Skeletal muscle tissue (tissue), 4 donors: ENCODE measurements around the gene COL23A1. TPM values are rescaled to one million over a fixed set of nuclear protein-coding genes. Genes with fewer than 3 reads are reported as not detected.

ENCODE experiments used
- H3K27ac ChIP-seq: one replicate; pipeline ENCODE4 v1.7.0; 2013; ENCODE audit warnings: mild to moderate bottlenecking, low read depth, low read length, inconsistent platforms
- H3K27me3 ChIP-seq, 3 donors: one replicate each; pipeline ENCODE4 v1.7.0; 2013; ENCODE audit warnings: low read length in 3 of 3; ENCODE audit not compliant: control insufficient read depth in 3 of 3, insufficient read depth in 3 of 3
- H3K36me3 ChIP-seq, 3 donors: one replicate each; pipeline ENCODE4 v1.7.0; 2013; ENCODE audit warnings: low read length in 3 of 3; ENCODE audit not compliant: control insufficient read depth in 3 of 3, insufficient read depth in 3 of 3
- H3K4me1 ChIP-seq, 3 donors: one replicate each; pipeline ENCODE4 v1.7.0; 2013; ENCODE audit warnings: low read length in 3 of 3, mild to moderate bottlenecking in 3 of 3; ENCODE audit not compliant: control insufficient read depth in 3 of 3, insufficient read depth in 3 of 3
- H3K4me3 ChIP-seq, 3 donors: one replicate each; pipeline ENCODE4 v1.7.0; 2013; ENCODE audit warnings: low read length in 3 of 3
- H3K9ac ChIP-seq, 3 donors: one replicate each; pipeline ENCODE4 v1.7.0; 2013; ENCODE audit warnings: low read length in 3 of 3, mild to moderate bottlenecking in 3 of 3, moderate library complexity in 2 of 3, low read depth in 1 of 3
- H3K9me3 ChIP-seq, 3 donors: one replicate each; pipeline ENCODE4 v1.7.0; 2013; ENCODE audit warnings: low read length in 3 of 3; ENCODE audit not compliant: control insufficient read depth in 3 of 3
- total RNA-seq: library from RNA; depleted of rRNA; stranded (reverse); fragments of >200 nt; gene quantifications from one replicate; pipeline ENCODE4 v1.2.3, GENCODE V29; 2014
- donor health status: Osteomylitis.

Gene COL23A1
- total RNA-seq, 1 donor from 2014 or later, result 0.52 TPM

DNA sequence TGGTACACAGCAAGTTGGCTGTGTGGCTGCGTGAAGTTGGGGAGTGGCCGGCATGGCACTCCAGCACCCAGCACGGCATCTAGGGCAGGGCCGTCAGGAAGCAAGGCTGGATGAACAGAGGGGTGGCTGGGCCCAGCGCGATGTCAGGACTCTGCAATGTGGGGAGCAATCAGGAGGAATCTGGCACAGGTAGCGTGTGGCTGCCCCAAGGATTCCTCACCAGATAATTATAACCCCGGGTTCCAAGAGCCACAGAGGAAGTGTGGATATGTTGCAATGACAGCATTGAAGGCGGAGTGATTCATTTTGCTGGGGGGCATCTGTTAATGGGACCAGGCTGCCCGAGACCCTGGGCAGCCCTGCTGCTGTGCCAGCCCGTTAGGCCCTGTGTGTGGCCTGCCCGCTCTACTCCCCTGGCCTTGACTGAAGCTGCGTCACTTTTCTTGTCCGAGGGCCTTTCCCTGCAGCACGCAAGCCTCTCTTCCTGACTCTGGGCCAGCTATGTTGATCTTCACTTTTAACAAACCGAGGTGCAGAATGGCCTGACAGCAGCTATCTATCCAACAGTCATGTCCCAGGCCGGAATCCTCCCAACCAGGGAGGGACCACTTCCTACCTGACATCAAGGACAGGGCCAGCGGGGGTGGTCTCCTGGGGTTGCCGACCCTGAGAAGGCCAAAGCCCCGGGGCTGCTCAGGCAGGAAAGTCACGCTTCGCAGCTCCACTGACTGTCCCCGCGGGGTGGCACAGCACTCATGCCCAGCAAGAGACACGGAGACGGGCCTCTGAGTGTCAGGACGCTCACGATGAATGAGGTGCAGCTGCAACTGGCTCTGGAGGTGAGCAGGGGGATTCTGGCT, 239.6 kb downstream of the COL23A1 start:
- no peaks in the 10 kb centered on the region for H3K9me3 ChIP-seq
- no peak overlapping the region for H3K4me3 ChIP-seq
- H3K36me3 ChIP-seq, result no peaks in the 10 kb centered on the region

DNA sequence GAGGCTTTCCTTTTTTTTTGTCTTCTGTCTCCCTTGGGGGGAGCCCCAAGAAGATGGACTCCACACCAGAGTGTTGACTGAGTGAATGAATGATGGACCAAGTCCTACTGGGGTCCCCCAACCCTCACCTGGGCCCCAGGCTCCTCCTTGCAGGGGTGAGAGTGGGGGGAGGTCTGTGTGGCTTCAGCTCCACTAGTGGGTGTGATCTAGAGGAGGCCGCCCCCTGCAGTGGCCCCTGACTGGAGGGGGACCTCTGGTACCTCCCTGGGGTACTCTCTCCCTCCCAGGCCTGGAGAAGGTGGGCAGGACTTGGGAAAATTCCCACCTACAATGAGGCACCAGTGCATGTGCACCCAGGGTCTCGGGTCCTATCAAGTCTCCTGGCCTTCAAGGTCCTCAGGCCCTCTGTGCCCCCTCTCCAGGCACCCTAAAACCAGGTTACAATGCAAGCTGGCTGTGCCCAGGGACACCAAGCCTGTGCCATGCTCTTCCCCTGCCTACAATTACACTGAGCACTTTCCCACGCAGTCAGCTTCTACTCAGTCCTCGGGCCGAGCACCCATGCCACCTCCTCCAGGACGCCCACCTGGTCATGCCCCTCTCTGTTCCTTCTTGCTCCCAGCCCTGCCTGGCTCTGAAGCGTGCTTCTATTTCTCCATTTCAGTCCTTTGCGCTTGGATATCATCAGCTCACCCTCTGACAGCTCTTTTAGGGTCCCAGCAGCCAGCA, 240.4 kb downstream of the COL23A1 start:
- Histone ChIP-seq H3K36me3 (no peaks in the 10 kb centered on the region), H3K4me3 (no peak overlapping the region), H3K4me1 (no peaks in the 10 kb centered on the region), H3K9ac (no peak overlapping the region), H3K9me3 (no peaks in the 10 kb centered on the region), H3K27me3 (peaks cover 0 to 9% (median 2%) of the 10 kb centered on the region in 3 donors), H3K27ac (no peak overlapping the region)

More for the DNA sequence above, 239.6 kb downstream of the COL23A1 start:
- H3K9ac ChIP-seq, result no peak overlapping the region
- H3K27ac ChIP-seq, result no peak overlapping the region
- no peaks in the 10 kb centered on the region for H3K4me1 ChIP-seq
- H3K27me3 ChIP-seq, result peaks cover 0 to 9% (median 2%) of the 10 kb centered on the region in 3 donors

DNA sequence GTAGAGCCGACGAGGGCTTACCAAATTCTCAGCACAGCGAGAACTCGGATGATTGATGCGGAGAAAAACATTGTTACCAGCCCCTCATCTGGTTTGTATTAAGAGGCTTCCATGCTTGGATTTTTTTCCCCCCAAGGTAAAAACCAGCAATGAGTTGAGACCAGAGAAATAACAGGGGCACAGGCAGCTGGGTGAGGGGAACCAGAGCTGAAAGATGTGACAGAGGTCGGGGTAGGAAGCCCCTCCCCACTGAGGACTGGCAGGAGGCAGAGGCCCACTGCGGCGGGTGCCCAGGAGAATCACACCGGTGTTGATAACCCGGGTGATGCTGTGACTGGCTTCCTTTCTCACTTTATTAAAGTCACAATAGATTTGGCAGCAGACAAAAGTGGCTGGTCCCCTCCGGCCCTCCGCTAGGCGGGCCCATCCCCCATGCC, 241.1 kb downstream of the COL23A1 start:
- H3K9ac ChIP-seq, result no peak overlapping the region
- H3K4me1 ChIP-seq, result no peaks in the 10 kb centered on the region
- no peak overlapping the region for H3K27ac ChIP-seq
- H3K9me3 ChIP-seq, result no peaks in the 10 kb centered on the region
- no peak overlapping the region for H3K4me3 ChIP-seq
- no peaks in the 10 kb centered on the region for H3K36me3 ChIP-seq
- peaks cover 0 to 7% (median 2%) of the 10 kb centered on the region in 3 donors for H3K27me3 ChIP-seq

GRCh38 chr5:178348356-178349074, 241.7 kb downstream of the COL23A1 start:
- Histone ChIP-seq H3K36me3 (no peaks in the 10 kb centered on the region), H3K9ac (no peak overlapping the region), H3K4me1 (no peaks in the 10 kb centered on the region), H3K9me3 (no peaks in the 10 kb centered on the region), H3K4me3 (no peak overlapping the region), H3K27ac (no peak overlapping the region), H3K27me3 (peaks cover 0 to 6% (median 2%) of the 10 kb centered on the region in 3 donors)

- peaks cover 0 to 6% (median 2%) of the 10 kb centered on the region in 3 donors for H3K27me3 ChIP-seq
- H3K9me3 ChIP-seq, result no peaks in the 10 kb centered on the region
- H3K36me3 ChIP-seq, result no peaks in the 10 kb centered on the region
- H3K9ac ChIP-seq, result no peak overlapping the region
- no peaks in the 10 kb centered on the region for H3K4me1 ChIP-seq
- no peak overlapping the region for H3K27ac ChIP-seq
- H3K4me3 ChIP-seq, result no peak overlapping the region
Observed at GRCh38 chr5:178347956-178348355, 242.2 kb downstream of the COL23A1 start.

DNA sequence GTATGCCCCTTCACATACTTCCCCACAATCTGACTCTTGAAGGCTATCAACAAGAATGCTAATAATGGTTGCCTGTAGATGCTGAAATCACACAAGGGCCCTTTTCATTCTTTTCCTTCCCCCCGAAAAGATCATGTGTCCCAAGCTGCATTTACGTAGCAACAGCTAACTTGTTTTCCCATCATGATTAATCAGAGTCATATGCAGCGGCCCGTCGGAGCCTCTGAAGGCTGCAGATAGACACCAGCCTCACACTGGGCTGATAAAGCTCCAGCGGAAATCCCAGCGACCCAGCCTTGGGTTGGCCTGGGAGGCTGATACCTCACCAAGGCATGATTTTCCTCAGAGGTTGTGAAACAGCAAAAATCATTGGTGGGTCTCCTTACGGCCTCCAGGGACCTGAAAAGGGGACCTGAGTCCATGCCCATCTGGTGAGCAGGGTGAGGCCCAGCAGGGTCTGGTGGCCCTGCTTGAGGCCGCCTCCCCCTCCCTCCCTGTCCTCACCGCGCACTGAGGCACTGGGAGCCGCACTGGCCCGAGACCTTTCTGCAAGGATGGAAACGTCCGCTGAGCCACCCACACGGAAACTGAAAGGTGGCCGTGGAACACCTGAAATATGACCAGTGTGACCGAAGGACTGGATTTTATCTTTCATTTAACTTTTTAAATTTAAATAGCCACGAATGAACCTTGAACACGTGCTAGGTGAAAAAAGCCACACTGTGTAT, 243.4 kb downstream of the COL23A1 start:
- peaks cover 0 to 8% (median 2%) of the 10 kb centered on the region in 3 donors for H3K27me3 ChIP-seq
- H3K4me1 ChIP-seq, result no peaks in the 10 kb centered on the region
- H3K27ac ChIP-seq, result no peak overlapping the region

DNA sequence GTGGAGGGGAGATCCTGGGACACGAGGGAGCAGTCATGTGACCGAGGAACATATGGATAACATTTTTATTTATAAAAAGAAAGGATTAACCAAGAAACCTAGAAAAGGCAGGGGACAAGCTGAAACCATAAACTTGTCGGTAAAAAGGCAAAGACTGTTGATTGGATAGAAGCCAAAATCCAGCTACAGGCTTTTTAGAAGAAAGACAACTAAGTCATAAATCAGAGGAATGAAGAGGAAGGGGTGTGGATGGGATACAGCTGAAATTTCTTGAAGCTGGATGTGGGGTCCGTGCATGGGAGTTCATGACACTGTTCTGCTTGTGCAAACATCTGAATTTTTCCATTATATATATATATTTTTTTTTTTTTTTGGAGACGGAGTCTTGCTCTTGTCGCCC, 246.9 kb downstream of the COL23A1 start:
- Histone ChIP-seq H3K27ac (no peak overlapping the region), H3K4me1 (no peaks in the 10 kb centered on the region), H3K9me3 (no peaks in the 10 kb centered on the region), H3K36me3 (no peaks in the 10 kb centered on the region), H3K27me3 (peaks cover 0 to 8% (median 0%) of the 10 kb centered on the region in 3 donors), H3K9ac (no peak overlapping the region), H3K4me3 (no peak overlapping the region)

More for the DNA sequence above, 243.4 kb downstream of the COL23A1 start:
- Histone ChIP-seq H3K9me3 (no peaks in the 10 kb centered on the region), H3K9ac (no peak overlapping the region), H3K4me3 (no peak overlapping the region), H3K36me3 (no peaks in the 10 kb centered on the region)

DNA sequence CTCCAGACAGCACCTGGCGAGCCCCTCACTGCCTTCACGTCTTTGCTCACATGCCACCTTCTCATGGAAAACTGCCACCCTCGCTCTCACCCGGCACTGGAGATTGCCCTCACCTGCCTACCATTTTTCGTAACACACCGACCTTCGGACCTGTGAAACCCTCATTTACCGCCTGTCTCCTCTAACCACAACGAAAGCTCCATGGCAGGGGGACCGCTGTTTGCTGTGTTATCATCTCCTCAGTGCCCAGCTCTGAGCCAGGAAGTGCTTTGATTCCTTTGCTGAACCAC, 248.4 kb downstream of the COL23A1 start:
- H3K9me3 ChIP-seq, result no peaks in the 10 kb centered on the region
- H3K4me1 ChIP-seq, result no peaks in the 10 kb centered on the region
- H3K27ac ChIP-seq, result no peak overlapping the region
- H3K36me3 ChIP-seq, result no peaks in the 10 kb centered on the region
- H3K9ac ChIP-seq, result no peak overlapping the region
- H3K4me3 ChIP-seq, result no peak overlapping the region
- H3K27me3 ChIP-seq, result peaks cover 0 to 15% (median 0%) of the 10 kb centered on the region in 3 donors

DNA sequence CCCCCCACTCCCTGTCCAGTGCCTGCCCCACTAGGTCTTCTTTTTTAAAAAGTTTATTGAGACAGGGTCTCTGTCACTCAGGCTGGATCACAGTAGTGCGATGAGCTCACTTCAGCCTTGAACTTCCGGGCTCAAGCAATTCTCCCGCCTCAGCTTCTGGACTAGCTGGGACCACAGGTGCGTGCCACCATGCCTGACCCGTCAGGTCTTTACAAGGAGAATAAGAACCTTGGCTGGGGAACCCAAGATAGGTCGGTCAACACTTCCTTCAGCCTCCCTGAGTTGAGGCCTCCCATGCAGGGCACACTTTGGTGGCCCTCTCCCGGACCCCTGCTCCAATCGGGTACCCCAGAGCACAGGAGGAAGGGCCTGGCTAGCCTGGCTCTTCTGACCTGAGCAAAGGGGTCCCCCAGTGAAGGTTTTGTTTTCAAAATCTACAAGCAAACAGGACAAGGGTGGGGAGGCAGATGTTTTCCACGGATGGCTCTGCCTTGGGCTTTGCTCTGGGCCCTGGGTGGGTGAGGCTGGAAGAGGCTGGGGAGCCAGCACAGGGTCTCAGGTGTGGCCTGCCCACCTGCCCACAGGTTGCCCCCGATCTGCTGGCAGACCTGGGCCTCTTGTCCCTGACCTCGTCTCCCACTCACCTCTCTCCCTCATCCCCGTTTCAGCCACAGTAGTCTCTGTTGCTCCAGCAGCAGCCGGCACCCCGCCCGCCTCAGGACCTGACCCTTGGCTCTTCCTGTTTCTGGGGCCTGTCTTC, 248.9 kb downstream of the COL23A1 start:
- Histone ChIP-seq H3K27me3 (peaks cover 0 to 15% (median 0%) of the 10 kb centered on the region in 3 donors), H3K9ac (no peak overlapping the region), H3K4me3 (no peak overlapping the region), H3K27ac (no peak overlapping the region), H3K36me3 (no peaks in the 10 kb centered on the region), H3K4me1 (no peaks in the 10 kb centered on the region), H3K9me3 (no peaks in the 10 kb centered on the region)
